Fibroblast of mammary gland (primary cell): ENCODE measurements around the gene TRMT61A.

Experiments used
- DNase-seq: peaks from one replicate; pipeline ENCODE4 v3.0.0-alpha.2; 2010; ENCODE audit warnings: low read depth
- H3K4me3 ChIP-seq: 2 replicates; pipeline ENCODE4 v1.5.1; 2011; ENCODE audit warnings: low read depth, mild to moderate bottlenecking, low read length, moderate library complexity; ENCODE audit not compliant: control insufficient read depth
- TF ChIP-seq, protein P1 (sequence below): conservative IDR thresholded peaks from 2 replicates; pipeline ENCODE4 v1.5.1; 2011; ENCODE audit warnings: low read depth, low read length, inconsistent platforms; ENCODE audit not compliant: control insufficient read depth, insufficient read depth

Gene TRMT61A

GRCh38 chr14:103528146-103528586 is 830 bp upstream of the TRMT61A start:
- peak overlapping the region; percentile 52 for H3K4me3 ChIP-seq
- TF ChIP-seq, protein P1, sequence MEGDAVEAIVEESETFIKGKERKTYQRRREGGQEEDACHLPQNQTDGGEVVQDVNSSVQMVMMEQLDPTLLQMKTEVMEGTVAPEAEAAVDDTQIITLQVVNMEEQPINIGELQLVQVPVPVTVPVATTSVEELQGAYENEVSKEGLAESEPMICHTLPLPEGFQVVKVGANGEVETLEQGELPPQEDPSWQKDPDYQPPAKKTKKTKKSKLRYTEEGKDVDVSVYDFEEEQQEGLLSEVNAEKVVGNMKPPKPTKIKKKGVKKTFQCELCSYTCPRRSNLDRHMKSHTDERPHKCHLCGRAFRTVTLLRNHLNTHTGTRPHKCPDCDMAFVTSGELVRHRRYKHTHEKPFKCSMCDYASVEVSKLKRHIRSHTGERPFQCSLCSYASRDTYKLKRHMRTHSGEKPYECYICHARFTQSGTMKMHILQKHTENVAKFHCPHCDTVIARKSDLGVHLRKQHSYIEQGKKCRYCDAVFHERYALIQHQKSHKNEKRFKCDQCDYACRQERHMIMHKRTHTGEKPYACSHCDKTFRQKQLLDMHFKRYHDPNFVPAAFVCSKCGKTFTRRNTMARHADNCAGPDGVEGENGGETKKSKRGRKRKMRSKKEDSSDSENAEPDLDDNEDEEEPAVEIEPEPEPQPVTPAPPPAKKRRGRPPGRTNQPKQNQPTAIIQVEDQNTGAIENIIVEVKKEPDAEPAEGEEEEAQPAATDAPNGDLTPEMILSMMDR = no peak

GRCh38 chr14:103529383-103530365 is 678 bp downstream of the TRMT61A start:
- TF ChIP-seq, protein P1 = no peak
- H3K4me3 ChIP-seq = peak overlapping the region; percentile 89
- DNase-seq = no peak

More at GRCh38 chr14:103528146-103528586, 830 bp upstream of the TRMT61A start:
- no peak for DNase-seq

GRCh38 chr14:103530390-103530789 is 1.4 kb downstream of the TRMT61A start:
- H3K4me3 ChIP-seq = no peak overlapping the region
- TF ChIP-seq, protein P1 = no peak
- no peak for DNase-seq

- TF ChIP-seq, protein P1 = no peak
- no peak overlapping the region for H3K4me3 ChIP-seq
Measured at GRCh38 chr14:103530831-103531230, 1.8 kb downstream of the TRMT61A start.

GRCh38 chr14:103531421-103532215 is 2.6 kb downstream of the TRMT61A start:
- H3K4me3 ChIP-seq = no peak overlapping the region
- TF ChIP-seq, protein P1 = no peak
- DNase-seq = no peak

More at GRCh38 chr14:103530831-103531230, 1.8 kb downstream of the TRMT61A start:
- DNase-seq = no peak

DNA sequence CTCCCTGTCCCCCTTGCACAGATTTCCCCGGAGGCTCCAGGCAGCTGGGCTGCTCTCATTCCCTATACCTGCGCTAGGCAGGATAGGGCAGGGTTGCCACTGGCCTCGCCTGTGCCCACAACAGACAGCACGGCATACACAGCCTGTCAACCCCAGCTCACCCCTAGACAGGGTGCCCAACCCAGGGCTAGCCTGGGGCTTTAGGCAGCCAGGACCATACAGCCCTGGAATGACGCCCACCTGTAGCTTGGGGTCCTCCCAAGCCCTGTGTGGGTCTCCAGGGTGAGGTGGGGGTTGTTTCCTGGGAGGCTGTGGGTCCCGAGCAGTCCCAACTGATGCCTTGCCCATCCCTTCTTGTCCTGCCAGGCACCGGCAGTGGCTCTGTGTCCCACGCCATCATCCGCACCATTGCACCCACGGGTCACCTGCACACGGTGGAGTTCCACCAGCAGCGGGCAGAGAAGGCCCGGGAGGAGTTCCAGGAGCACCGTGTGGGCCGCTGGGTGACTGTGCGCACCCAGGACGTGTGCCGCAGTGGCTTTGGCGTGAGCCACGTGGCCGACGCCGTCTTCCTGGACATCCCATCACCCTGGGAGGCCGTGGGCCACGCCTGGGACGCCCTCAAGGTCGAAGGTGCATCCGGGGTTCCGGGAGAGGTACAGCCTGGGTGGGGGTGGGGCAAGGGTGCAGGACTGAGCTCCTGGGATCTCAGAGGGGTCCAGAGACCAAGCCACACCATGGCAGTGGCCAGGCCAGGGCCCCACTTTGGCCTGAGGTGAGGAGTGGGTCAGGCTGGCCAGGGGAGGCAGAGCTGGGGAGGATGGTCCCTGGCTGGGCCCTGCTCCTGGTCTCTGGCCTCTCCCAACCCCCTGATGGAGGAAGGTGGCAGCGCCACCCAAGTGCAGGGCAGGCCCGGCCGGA is 3.5 kb downstream of the TRMT61A start:
- no peak overlapping the region for H3K4me3 ChIP-seq
- TF ChIP-seq, protein P1 = no peak
- no peak for DNase-seq
